Suprapubic skin (tissue), 4 donors: ENCODE data around the gene HTRA2. TPM values are rescaled to one million over a fixed set of nuclear protein-coding genes. Genes with fewer than 3 reads are reported as not detected.
A peak's percentile ranks its signal among the peaks of the same experiment; 100 is the strongest.

ENCODE experiments used
- DNase-seq, 2 donors: peaks; one replicate each; pipeline ENCODE4 v3.0.0-alpha.2; 2019; ENCODE audit warnings: low spot score in 2 of 2
- H3K27ac ChIP-seq: fragments of 200-600 bp; sonication (generic); one replicate; pipeline ENCODE4 v1.5.1; 2019
- H3K27me3 ChIP-seq: fragments of 200-600 bp; sonication (generic); one replicate; pipeline ENCODE4 v1.5.1; 2019
- H3K36me3 ChIP-seq: fragments of 200-600 bp; sonication (generic); one replicate; pipeline ENCODE4 v1.5.1; 2019
- H3K4me1 ChIP-seq: fragments of 200-600 bp; sonication (generic); one replicate; pipeline ENCODE4 v1.5.1; 2019
- H3K4me3 ChIP-seq: fragments of 200-600 bp; sonication (generic); one replicate; pipeline ENCODE4 v1.5.1; 2019; ENCODE audit warnings: mild to moderate bottlenecking
- H3K9me3 ChIP-seq: fragments of 200-600 bp; sonication (generic); one replicate; pipeline ENCODE4 v1.5.1; 2019
- CTCF ChIP-seq, 2 donors: fragments of 200-600 bp in 1 of 2; fragments of 450-650 bp in 1 of 2; sonication (generic) in 1 of 2; IDR thresholded peaks; one replicate each; pipeline ENCODE4 v1.5.1; 2016 to 2019; ENCODE audit warnings: antibody characterized with exemption in 2 of 2, mild to moderate bottlenecking in 1 of 2, moderate library complexity in 1 of 2
- EP300 ChIP-seq: sonication (generic); formaldehyde crosslinking; IDR thresholded peaks from one replicate; pipeline ENCODE4 v1.6.1; 2017; ENCODE audit warnings: antibody characterized with exemption
- POLR2A ChIP-seq, 2 donors: fragments of 450-650 bp; IDR thresholded peaks; one replicate each; pipeline ENCODE4 v1.6.1; 2017; ENCODE audit warnings: antibody characterized with exemption in 2 of 2, mild to moderate bottlenecking in 2 of 2, moderate library complexity in 2 of 2
- POLR2AphosphoS5 ChIP-seq, 3 donors: sonication (generic); formaldehyde crosslinking; IDR thresholded peaks; one replicate each; pipeline ENCODE4 v1.6.1; 2017; ENCODE audit warnings: antibody characterized with exemption in 3 of 3
- WGBS: methylation state at CpG from one replicate; pipeline ENCODE4 v1.1.5; 2018; 5-methylcytosine and 5-hydroxymethylcytosine counted together
- total RNA-seq, 4 donors: library from RNA; depleted of rRNA; stranded (reverse); fragments of >200 nt; gene quantifications; one replicate each; pipeline ENCODE4 v1.1.0, GENCODE V29; 2016

Gene HTRA2
- total RNA-seq, 4 donors from 2014 or later, result 23.7 to 31.2 (median 27.1) TPM

GRCh38 chr2:74499267-74499939 lies 30.3 kb upstream of the HTRA2 start, which contains the start of gene LBX2:
Gene LBX2 (minus strand): TSS chr2:74499603. CDS start chr2:74499537, 66 bp downstream.
- peaks cover under 1% of the 10 kb centered on the region for H3K36me3 ChIP-seq
- peaks cover 51% of the 10 kb centered on the region for H3K4me1 ChIP-seq
- H3K27me3 ChIP-seq, result peaks cover 61% of the 10 kb centered on the region
- H3K27ac ChIP-seq, result no peak within 1 kb of the TSS
- WGBS, result 0% methylated on average over 15 of the region's 65 CpGs
- no peak for TF ChIP-seq POLR2AphosphoS5 (IDR thresholded peaks at IDR 0.05)
- no peak for TF ChIP-seq POLR2A (IDR thresholded peaks at IDR 0.05)
- TF ChIP-seq EP300, result no peak
- no peak for TF ChIP-seq CTCF (IDR thresholded peaks at IDR 0.05)
- no peaks in the 10 kb centered on the region for H3K9me3 ChIP-seq
- DNase-seq, result no peak
- peak within 1 kb of the TSS; percentile 46 for H3K4me3 ChIP-seq

GRCh38 chr2:74499940-74500577 lies 29.7 kb upstream of the HTRA2 start:
- no peak for DNase-seq
- Histone ChIP-seq H3K4me3 (no peak overlapping the region), H3K27me3 (peaks cover 61% of the 10 kb centered on the region), H3K36me3 (peaks cover 7% of the 10 kb centered on the region), H3K9me3 (no peaks in the 10 kb centered on the region), H3K4me1 (peaks cover 56% of the 10 kb centered on the region), H3K27ac (no peak overlapping the region)
- WGBS, result 63% methylated on average over 6 of the region's 15 CpGs
- TF ChIP-seq POLR2A (IDR thresholded peaks at IDR 0.05) (no peak), POLR2AphosphoS5 (IDR thresholded peaks at IDR 0.05) (no peak), EP300 (no peak), CTCF (IDR thresholded peaks at IDR 0.05) (no peak)

- Histone ChIP-seq H3K4me1 (peaks cover 61% of the 10 kb centered on the region), H3K27ac (no peak overlapping the region), H3K9me3 (no peaks in the 10 kb centered on the region), H3K36me3 (peaks cover 12% of the 10 kb centered on the region), H3K27me3 (peaks cover 61% of the 10 kb centered on the region), H3K4me3 (no peak overlapping the region)
- DNase-seq, result no peak
- TF ChIP-seq CTCF (IDR thresholded peaks at IDR 0.05) (no peak), POLR2A (IDR thresholded peaks at IDR 0.05) (no peak), POLR2AphosphoS5 (IDR thresholded peaks at IDR 0.05) (no peak), EP300 (no peak)
Observed at GRCh38 chr2:74500578-74500946, 29.2 kb upstream of the HTRA2 start.

GRCh38 chr2:74501335-74502071 lies 28.2 kb upstream of the HTRA2 start:
- Histone ChIP-seq H3K27ac (no peak overlapping the region), H3K4me3 (no peak overlapping the region), H3K36me3 (peaks cover 16% of the 10 kb centered on the region), H3K27me3 (peaks cover 61% of the 10 kb centered on the region), H3K9me3 (no peaks in the 10 kb centered on the region), H3K4me1 (peaks cover 70% of the 10 kb centered on the region)
- WGBS, result 80% methylated on average over 18 of the region's 18 CpGs
- TF ChIP-seq POLR2AphosphoS5 (IDR thresholded peaks at IDR 0.05), result no peak
- DNase-seq, result no peak

GRCh38 chr2:74502147-74502719 lies 27.5 kb upstream of the HTRA2 start:
- Histone ChIP-seq H3K4me3 (peak overlapping the region; percentile 58), H3K27me3 (peaks cover 59% of the 10 kb centered on the region), H3K36me3 (peaks cover 16% of the 10 kb centered on the region), H3K9me3 (no peaks in the 10 kb centered on the region), H3K27ac (peak overlapping the region; percentile 81), H3K4me1 (peaks cover 76% of the 10 kb centered on the region)
- TF ChIP-seq POLR2AphosphoS5 (IDR thresholded peaks at IDR 0.05) (no peak), CTCF (IDR thresholded peaks at IDR 0.05) (no peak)
- 26% methylated on average over 30 of the region's 32 CpGs for WGBS
- no peak for DNase-seq
